Measurements from ENCODE around the gene GPR155.

The GPR155 gene, protein sequence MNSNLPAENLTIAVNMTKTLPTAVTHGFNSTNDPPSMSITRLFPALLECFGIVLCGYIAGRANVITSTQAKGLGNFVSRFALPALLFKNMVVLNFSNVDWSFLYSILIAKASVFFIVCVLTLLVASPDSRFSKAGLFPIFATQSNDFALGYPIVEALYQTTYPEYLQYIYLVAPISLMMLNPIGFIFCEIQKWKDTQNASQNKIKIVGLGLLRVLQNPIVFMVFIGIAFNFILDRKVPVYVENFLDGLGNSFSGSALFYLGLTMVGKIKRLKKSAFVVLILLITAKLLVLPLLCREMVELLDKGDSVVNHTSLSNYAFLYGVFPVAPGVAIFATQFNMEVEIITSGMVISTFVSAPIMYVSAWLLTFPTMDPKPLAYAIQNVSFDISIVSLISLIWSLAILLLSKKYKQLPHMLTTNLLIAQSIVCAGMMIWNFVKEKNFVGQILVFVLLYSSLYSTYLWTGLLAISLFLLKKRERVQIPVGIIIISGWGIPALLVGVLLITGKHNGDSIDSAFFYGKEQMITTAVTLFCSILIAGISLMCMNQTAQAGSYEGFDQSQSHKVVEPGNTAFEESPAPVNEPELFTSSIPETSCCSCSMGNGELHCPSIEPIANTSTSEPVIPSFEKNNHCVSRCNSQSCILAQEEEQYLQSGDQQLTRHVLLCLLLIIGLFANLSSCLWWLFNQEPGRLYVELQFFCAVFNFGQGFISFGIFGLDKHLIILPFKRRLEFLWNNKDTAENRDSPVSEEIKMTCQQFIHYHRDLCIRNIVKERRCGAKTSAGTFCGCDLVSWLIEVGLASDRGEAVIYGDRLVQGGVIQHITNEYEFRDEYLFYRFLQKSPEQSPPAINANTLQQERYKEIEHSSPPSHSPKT

DNA sequence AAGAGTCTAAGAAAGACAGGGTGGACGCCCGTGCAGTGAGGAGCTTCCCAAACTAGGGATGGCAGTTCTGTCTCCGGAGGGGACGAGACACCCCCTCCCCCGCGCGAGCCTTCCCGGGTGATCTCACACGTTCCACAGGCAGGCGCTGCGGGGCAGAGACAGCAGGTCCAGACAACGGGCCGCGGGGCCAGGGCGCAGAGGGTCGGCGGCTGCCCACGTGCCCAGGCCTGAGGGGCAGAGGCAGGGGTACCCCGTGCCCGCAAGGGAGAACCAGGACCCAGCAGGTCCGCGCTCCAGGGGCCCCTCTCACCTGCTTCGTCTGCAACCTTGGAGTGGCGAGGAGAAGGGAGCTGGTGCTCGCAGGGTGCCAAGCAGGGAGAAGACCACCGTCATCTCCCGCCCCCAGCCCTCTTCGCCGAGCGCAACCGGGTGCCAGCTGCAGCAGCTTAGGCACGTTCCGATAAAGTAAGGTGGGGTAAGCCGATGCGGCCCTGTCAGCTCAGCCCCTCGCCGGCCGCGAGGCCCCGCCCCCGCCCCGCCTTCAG is at the start of gene GPR155:
GPR155 (minus strand) TSS at position 467 of the 545 bp plus-strand sequence. CDS start 5,073 bp downstream, outside the sequence.
- FAIRE-seq (no peak), DNase-seq (ENCODE audit: low spot score) (no peak)

DNA sequence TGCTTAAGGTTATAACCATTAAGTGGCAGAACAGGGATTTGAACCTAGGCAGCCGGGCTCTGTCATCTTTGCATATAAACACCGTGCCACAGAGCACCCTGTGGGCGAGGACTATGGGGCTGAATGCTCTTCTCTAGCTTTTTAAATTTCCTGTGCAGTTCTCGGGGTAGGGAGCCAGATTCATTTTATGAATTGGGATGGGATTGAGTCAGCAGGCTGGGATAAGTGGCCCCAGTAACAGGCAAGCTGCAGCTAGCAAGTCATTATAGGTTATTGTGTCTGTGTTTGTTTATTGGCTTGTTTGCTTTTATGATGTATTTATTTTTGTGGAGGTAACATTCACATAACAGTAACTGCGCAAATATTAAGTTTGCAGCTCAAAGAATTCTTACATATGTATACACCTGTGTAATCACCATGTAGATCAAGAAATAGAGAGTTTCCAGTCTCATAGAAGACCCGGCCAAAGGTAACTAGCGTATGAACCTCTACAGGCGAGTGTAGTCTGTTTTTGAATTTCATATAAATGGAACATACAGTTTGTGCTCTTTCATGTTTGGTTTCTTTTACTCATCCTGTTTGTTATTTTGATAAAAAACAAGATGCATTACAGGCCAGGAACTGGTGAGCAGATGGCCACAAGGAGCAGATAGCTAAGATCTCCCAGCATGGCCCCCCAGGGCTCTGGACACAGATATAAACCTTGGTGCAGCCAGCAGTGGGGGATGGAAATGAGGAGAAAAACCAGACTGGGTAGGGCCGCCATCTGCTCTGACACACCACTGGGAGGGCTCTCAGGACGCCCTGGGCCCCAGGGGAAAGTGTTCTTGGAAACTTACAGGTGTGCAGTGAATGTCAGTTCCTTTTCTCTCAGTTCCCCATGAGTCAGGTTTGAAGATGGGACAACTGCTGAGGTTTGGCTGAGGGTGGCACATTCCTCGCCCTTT is 49.2 kb upstream of the GPR155 start:
- DNase-seq (ENCODE audit: low spot score) (no peak), FAIRE-seq (no peak)

DNA sequence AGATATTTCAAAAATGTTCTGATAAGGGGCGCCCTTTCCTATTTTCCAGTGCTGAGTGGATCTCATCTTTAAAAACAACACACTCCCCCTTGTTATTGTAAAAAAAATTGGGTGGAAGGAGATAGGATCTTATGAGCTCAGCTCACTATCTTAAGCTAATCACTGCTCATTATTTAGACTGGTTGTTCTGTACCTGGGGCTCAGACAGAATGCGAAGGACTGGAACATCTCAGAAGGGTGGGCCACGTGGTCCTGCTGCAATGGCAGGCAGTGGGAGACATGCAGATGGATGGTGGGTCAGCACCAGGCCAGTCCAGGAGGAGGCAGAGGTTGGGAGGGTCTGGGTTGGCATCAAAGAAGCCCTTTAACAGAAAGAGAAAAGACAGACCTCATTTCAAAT is 48.3 kb upstream of the GPR155 start:
- DNase-seq (ENCODE audit: low spot score) = no peak
- no peak for FAIRE-seq

DNA sequence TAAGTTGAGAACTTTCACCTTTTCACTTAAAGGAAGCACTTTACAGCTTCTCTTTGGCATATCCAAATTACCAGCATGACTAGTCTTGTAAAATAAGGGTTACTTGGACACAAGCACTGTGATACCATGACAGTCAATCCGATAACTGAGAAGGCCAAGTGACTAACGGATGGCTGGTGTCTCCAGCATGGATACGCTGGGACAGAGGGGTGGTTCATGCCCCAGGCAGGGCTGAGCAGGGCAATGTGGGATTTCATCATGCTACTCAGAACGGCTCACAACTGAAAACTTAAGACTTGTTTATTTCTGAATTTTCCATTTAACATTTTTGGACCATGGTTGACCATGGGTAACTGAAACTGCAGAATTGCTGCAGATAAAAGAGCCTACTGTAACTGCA is 43.1 kb upstream of the GPR155 start:
- FAIRE-seq (no peak), DNase-seq (ENCODE audit: low spot score) (no peak)

DNA sequence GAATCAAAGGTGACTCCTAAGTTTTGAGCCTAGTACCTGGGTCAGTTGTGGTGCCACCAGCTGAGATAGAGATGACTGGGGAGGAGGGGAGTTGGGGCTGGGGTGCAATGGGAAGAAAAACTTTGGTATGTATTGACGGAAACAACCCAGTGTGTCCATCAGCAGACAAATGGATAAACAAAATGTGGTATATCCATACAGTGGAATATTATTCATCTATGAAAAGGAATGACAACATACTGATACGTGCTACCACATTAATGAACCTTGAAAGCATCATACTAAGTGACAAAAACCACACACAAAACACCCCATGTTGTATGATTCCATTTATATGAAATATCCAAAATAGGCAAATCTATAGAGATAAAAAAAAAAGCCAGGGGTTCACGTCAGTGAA is 41.1 kb upstream of the GPR155 start:
- DNase-seq (ENCODE audit: low spot score) (no peak), FAIRE-seq (no peak)

GRCh38 chr2:174527101-174527721 is 40.4 kb upstream of the GPR155 start:
- FAIRE-seq (no peak), DNase-seq (ENCODE audit: low spot score) (no peak)

GRCh38 chr2:174524527-174524926 is 37.7 kb upstream of the GPR155 start:
- DNase-seq (ENCODE audit: low spot score) (no peak), FAIRE-seq (no peak)

DNA sequence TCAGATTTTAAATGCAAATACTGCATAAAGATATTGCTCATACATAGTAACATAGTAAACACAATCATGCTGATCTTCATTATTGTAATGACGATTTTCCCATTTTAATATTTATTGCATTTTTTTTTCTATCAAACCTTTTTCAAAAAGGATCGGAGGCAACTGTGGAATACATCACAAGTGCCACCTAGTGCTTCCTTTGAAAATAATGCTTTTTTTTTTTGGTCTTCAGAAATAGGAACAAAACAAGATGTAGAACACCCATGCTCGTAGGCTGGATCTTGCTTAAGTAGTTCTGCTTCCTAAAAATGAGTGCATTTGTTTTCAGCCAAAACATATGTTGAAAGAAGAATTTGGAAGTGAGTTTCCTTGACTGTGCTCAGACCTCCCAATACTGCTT is 35.7 kb upstream of the GPR155 start:
- FAIRE-seq = no peak

DNA sequence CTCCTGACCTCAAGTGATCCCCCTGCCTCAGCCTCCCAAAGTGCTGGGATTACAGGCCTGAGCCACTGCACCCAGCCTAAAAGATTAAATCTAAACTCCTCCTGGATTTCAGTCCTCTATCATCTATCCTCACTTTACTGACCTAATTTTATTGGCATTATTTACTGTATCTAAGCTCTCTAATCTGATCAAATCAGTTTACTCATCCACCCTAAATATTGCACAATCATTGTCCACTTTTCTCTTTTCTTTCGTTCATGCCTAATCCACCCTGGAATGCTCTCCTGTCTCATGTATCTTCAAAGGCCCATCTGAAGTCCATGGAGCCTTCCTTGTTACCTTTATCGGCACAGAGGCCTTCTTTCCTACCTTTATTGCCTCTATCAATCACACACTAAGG is 31.6 kb upstream of the GPR155 start:
- no peak for DNase-seq (ENCODE audit: low spot score)
- FAIRE-seq = no peak

More for the DNA sequence above, 35.7 kb upstream of the GPR155 start:
- no peak for DNase-seq (ENCODE audit: low spot score)

GRCh38 chr2:174516501-174517378 is 29.9 kb upstream of the GPR155 start:
- FAIRE-seq (no peak), DNase-seq (ENCODE audit: low spot score) (no peak)

- DNase-seq (ENCODE audit: low spot score) (no peak), FAIRE-seq (no peak)
Observed at GRCh38 chr2:174512345-174512744, 25.5 kb upstream of the GPR155 start.

DNA sequence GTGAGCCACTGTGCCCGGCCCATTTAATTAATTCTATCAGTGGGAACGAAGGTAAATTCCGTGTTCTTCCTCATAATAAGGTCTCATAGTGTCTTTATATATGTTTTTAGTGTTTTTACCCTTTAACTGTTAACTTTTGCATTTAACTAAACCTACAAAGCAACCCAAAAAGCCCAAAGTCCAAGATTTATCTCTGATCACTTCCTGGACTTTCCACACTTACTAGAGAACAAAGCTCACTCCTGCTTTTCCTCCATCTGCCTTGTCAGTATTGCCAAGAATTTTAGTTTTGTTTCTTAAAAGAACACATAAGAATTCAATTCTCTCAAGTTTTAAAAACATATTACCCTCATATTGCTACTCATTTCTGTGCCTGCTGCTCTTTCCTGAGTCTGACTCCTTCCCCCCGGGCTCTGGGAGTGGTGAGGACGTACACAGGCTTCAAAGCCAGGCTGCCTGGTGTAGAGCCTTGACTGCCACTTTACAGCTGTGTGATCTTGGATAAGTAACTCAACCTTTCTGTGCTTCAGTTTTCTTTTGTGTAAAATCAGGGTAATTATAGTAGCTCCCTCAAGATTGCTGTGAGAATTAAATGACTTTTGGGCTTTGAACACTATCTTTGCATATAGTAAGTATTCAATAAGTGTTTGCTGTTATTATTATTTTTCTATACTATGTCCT is 24.9 kb upstream of the GPR155 start:
- no peak for FAIRE-seq
- no peak for DNase-seq (ENCODE audit: low spot score)

GRCh38 chr2:174510583-174511189 is 23.9 kb upstream of the GPR155 start:
- DNase-seq (ENCODE audit: low spot score) = peak; percentile 33
- no peak for FAIRE-seq

GRCh38 chr2:174503161-174503809 is 16.5 kb upstream of the GPR155 start:
- DNase-seq (ENCODE audit: low spot score) (no peak), FAIRE-seq (no peak)

GRCh38 chr2:174499371-174499770 is 12.5 kb upstream of the GPR155 start:
- DNase-seq (ENCODE audit: low spot score) (no peak), FAIRE-seq (no peak)

GRCh38 chr2:174495365-174496012 is 8.7 kb upstream of the GPR155 start:
- FAIRE-seq (no peak), DNase-seq (ENCODE audit: low spot score) (no peak)

DNA sequence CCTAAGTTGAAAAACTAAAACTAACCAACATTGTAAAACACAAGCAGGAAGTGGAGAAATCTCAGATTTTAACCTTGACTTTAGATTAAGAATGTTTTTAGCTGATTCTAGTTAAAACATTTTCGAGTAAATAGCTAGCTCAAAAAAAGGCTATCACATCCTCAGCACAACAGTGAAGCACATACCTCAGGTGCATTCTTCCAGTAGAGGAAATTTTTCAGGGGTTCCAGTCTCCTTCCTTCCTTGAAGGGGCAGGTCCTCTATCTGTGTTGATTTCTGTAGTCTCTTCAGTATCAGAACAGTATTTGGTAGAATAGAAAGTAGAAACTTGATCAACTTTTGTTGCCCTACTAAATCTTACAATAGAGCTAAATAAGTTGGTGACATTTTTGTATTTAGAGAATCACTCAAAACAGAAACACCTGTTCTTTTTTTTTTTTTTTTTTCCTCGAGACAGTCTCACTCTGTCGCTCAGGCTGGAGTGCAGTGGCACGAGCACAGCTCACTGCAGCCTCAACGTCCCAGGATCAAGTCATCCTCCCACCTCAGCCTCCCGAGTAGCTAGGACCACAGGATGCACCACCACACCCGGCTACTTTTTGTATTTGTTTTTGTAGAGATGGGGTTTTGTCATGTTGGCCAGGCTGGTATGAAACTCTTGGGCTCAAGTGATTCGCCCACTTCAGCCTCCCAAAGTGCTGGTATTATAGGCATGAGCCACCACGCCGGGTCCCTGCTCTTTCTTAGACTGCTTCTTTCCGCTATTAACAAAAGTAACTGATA is 6.9 kb upstream of the GPR155 start:
- FAIRE-seq (no peak), DNase-seq (ENCODE audit: low spot score) (no peak)

All from RCC 7860 (cell line).